ENCODE measurements around the gene HARBI1. TPM values are rescaled to one million over a fixed set of nuclear protein-coding genes. Genes with fewer than 3 reads are reported as not detected.

HARBI1 gene
- total RNA-seq, 1 experiment from 2014 or later = 8.2 TPM

DNA sequence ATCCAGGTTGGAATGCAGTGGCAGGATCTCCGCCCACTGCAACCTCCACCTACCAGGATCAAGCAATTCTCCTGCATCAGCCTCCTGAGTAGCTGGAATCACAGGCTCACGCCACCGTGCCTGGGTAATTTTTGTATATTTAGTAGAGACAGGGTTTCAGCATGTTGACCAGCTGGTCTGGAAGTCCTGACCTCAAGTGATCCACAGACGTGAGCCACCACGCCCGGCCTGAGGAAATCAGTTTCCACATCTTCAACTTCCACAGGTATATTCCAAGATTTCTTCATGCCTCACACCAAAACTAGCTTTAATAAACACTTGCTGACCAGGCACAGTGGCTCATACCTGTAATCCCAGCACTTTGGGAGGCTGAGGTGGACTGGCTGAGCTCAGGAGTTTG lies 7.6 kb downstream of the HARBI1 start:
- no TSS peak for BruUV-seq (replicated peaks)
- CTCF ChIA-PET = interaction anchor here (0.6 to 0.7 kb wide), 4 partner anchors 16 to 27 kb away, joined by 3 to 4 read pairs (median 3); no protein-coding TSS in a partner anchor

DNA sequence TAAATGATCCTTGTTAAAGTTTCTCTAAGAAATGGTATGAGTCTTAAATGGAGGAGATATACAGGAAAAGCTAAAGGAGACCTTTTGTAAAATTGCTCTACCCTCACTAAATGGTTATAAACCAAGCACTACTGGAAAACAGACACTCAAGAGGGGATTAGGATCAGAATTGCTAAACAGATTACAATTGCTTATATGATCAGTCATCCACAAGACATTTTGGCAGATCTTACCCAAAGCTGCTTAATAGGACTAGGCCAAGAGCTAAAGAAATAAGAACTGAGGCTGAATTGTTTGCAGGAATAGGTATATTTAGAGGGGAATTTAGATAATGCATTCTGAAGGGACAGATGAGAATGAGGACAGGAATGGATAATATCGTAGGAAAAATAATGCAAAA lies 9.5 kb downstream of the HARBI1 start:
- BruUV-seq (replicated peaks) = no TSS peak
- no peak for TF ChIP-seq CTCF (IDR thresholded peaks at IDR 0.05; ENCODE audit: unreplicated experiment)
- no peaks in the 10 kb centered on the region for H3K4me1 Mint-ChIP-seq (ENCODE audit: low read depth, unreplicated experiment)
- intact Hi-C loops (cut with micrococcal nuclease; ENCODE audit: unreplicated experiment) = no loop called here
- CTCF ChIA-PET = interaction anchor here (0.6 kb wide), 2 partner anchors 32 to 34 kb away, joined by 3 to 4 read pairs; no protein-coding TSS in a partner anchor
- no peak overlapping the region for H3K4me3 Mint-ChIP-seq (ENCODE audit: low read depth, unreplicated experiment)
- no peaks in the 10 kb centered on the region for H3K36me3 Mint-ChIP-seq (ENCODE audit: insufficient read depth, unreplicated experiment)
- H3K27me3 Mint-ChIP-seq (ENCODE audit: unreplicated experiment) = no peaks in the 10 kb centered on the region
- no peak overlapping the region for H3K27ac Mint-ChIP-seq (ENCODE audit: unreplicated experiment)
- no peaks in the 10 kb centered on the region for H3K9me3 Mint-ChIP-seq (ENCODE audit: low read depth, unreplicated experiment)
- DNase-seq = no peak

More for the DNA sequence above, 7.6 kb downstream of the HARBI1 start:
- Mint-ChIP-seq H3K9me3 (ENCODE audit: low read depth, unreplicated experiment) (no peaks in the 10 kb centered on the region), H3K27me3 (ENCODE audit: unreplicated experiment) (no peaks in the 10 kb centered on the region), H3K36me3 (ENCODE audit: insufficient read depth, unreplicated experiment) (peaks cover 4% of the 10 kb centered on the region), H3K4me1 (ENCODE audit: low read depth, unreplicated experiment) (no peaks in the 10 kb centered on the region), H3K4me3 (ENCODE audit: low read depth, unreplicated experiment) (no peak overlapping the region), H3K27ac (ENCODE audit: unreplicated experiment) (no peak overlapping the region)
- no peak for TF ChIP-seq CTCF (IDR thresholded peaks at IDR 0.05; ENCODE audit: unreplicated experiment)
- no peak for DNase-seq
- intact Hi-C loops (cut with micrococcal nuclease; ENCODE audit: unreplicated experiment) = no loop called here

GRCh38 chr11:46604796-46605195 lies 12.2 kb downstream of the HARBI1 start:
- intact Hi-C loops (cut with micrococcal nuclease; ENCODE audit: unreplicated experiment) = no loop called here
- Mint-ChIP-seq H3K4me1 (ENCODE audit: low read depth, unreplicated experiment) (no peaks in the 10 kb centered on the region), H3K9me3 (ENCODE audit: low read depth, unreplicated experiment) (no peaks in the 10 kb centered on the region), H3K36me3 (ENCODE audit: insufficient read depth, unreplicated experiment) (no peaks in the 10 kb centered on the region), H3K27me3 (ENCODE audit: unreplicated experiment) (no peaks in the 10 kb centered on the region), H3K27ac (ENCODE audit: unreplicated experiment) (no peak overlapping the region), H3K4me3 (ENCODE audit: low read depth, unreplicated experiment) (no peak overlapping the region)
- CTCF ChIA-PET = no interaction called here
- no TSS peak for BruUV-seq (replicated peaks)
- no peak for DNase-seq
- no peak for TF ChIP-seq CTCF (IDR thresholded peaks at IDR 0.05; ENCODE audit: unreplicated experiment)

DNA sequence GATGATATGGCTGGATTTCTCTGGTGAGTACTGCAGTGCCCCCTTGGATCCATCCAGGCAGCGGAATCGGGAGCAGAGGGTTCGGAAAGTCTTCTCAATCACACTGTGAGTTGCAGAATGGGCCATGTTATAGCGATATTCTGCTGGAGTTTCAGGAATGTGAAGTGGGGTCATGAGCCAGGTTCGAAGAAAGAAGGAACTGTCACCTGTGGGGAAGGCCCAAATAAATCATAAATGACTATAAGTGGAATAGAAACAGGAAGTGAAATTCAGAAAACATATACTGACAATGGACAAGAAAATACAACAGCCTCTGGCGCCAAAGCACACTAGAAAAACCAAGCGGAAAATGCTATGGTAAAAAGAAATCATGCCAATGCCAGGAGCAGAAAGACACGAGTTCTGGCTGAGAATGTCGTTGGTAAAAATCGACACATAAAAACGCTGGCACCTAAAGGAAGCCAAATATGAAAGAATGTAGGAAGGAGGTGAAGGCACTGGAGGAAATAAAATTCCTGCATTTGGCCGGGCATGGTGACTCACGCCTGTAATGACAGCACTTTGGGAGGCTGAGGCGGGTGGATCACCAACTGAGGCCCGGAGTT lies 13.2 kb downstream of the HARBI1 start:
- H3K36me3 Mint-ChIP-seq (ENCODE audit: insufficient read depth, unreplicated experiment) = no peaks in the 10 kb centered on the region
- no peak overlapping the region for H3K4me3 Mint-ChIP-seq (ENCODE audit: low read depth, unreplicated experiment)
- CTCF ChIA-PET = no interaction called here
- intact Hi-C loops (cut with micrococcal nuclease; ENCODE audit: unreplicated experiment) = no loop called here
- DNase-seq = no peak
- H3K9me3 Mint-ChIP-seq (ENCODE audit: low read depth, unreplicated experiment) = no peaks in the 10 kb centered on the region
- H3K27me3 Mint-ChIP-seq (ENCODE audit: unreplicated experiment) = no peaks in the 10 kb centered on the region
- BruUV-seq (replicated peaks) = no TSS peak
- no peak for TF ChIP-seq CTCF (IDR thresholded peaks at IDR 0.05; ENCODE audit: unreplicated experiment)
- no peak overlapping the region for H3K27ac Mint-ChIP-seq (ENCODE audit: unreplicated experiment)
- no peaks in the 10 kb centered on the region for H3K4me1 Mint-ChIP-seq (ENCODE audit: low read depth, unreplicated experiment)
